GM19468 (cell line): ENCODE data around the gene CDCP1.

Experiments used
- ATAC-seq: cut with Tn5 transposase; IDR thresholded peaks from one replicate; pipeline ENCODE4 v1.9.1; 2021; ENCODE audit warnings: mild to moderate bottlenecking, moderate library complexity, moderate number of reproducible peaks; ENCODE audit not compliant: unreplicated experiment; ENCODE audit errors: extremely low read depth

CDCP1 gene, protein sequence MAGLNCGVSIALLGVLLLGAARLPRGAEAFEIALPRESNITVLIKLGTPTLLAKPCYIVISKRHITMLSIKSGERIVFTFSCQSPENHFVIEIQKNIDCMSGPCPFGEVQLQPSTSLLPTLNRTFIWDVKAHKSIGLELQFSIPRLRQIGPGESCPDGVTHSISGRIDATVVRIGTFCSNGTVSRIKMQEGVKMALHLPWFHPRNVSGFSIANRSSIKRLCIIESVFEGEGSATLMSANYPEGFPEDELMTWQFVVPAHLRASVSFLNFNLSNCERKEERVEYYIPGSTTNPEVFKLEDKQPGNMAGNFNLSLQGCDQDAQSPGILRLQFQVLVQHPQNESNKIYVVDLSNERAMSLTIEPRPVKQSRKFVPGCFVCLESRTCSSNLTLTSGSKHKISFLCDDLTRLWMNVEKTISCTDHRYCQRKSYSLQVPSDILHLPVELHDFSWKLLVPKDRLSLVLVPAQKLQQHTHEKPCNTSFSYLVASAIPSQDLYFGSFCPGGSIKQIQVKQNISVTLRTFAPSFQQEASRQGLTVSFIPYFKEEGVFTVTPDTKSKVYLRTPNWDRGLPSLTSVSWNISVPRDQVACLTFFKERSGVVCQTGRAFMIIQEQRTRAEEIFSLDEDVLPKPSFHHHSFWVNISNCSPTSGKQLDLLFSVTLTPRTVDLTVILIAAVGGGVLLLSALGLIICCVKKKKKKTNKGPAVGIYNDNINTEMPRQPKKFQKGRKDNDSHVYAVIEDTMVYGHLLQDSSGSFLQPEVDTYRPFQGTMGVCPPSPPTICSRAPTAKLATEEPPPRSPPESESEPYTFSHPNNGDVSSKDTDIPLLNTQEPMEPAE

DNA sequence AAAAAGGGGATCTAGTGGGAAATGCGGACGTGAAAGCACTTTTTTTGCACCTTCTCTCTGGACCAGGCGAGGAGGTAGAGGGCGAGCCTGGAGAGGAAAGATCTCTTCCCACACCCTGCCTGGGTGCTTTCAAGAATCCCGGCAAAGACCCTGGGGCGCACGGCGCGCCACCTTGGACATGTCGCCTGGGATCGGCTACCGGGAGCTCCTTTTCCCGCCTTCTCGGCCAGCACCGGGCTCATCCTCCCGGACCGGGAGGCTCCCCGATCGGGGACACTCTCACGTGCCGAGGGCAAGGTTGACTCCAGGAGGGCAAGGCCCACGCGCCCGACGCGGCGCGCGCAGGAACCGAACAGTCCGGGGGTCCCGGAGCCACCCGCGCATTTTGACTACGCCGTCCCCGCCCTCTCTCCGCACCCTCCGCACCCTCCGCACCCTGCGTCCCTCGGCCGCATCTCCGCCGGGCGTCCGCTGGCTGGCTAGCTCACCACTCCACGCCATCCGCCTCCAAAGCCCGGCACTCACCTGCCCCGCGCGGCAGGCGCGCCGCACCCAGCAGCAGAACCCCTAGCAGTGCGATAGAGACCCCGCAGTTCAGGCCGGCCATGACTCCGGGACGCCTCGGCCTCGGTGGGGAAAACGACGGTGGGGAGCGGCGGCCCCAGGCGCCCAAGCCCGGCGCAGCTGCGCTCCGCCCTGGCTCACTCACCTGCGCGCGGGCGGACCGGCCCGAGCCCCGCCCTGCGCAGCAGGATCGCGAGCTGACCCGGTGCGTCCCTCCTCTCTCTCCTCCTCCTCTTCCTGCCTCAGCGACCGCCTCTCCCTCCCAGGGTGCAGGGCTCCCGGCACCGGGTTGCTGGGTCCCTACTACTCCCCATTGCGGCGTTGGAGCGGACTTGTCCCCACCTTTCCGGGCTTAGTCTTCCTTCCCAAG lies at the start of gene CDCP1:
Gene CDCP1, minus strand, starts transcription at position 698 of the 934 bp plus-strand sequence. Its CDS starts 91 bp downstream, at position 607.
- ATAC-seq = no peak

DNA sequence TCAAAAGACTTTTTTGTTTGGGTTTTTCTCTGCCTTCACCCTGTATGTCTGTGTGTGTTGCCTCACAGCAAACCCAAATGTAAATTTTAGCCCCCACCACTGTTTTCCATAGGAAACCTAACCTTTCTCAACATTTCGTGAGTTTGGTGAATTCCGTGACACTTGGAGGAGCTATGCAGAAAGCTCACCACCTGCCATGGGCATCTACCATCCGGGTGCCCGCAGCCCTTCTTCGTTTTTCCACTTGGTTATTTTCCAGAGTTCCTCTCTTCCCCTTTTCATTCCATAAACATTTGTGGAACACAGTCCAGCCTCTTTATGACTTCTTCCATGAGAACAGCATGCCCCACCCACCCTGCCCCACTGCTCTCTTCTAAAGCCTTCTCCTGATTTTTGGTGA lies 48.6 kb upstream of the CDCP1 start:
- ATAC-seq = no peak

DNA sequence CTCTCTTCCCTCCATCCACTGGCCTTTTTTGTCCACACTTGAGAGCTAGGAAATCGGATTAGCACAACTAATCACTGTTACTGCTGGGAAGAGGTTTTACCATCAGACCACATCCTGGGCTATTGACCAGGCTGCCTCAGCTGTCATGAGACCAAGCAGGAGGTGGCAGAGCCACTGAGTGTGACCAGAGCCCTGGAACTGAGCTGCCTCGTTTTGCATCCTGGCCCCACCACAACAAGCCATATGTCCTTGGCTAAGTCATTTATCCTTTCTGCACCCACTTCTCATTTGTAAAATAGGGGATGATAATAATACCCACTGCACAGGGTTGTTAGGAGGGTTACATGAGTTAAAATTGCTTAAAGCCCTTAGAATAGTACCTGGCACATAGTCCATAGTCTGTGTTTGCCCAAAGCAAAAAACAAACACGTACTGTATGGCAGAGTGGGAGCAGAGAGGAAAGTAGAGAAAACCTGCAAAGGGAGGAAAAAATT lies 45.8 kb upstream of the CDCP1 start:
- no peak for ATAC-seq

DNA sequence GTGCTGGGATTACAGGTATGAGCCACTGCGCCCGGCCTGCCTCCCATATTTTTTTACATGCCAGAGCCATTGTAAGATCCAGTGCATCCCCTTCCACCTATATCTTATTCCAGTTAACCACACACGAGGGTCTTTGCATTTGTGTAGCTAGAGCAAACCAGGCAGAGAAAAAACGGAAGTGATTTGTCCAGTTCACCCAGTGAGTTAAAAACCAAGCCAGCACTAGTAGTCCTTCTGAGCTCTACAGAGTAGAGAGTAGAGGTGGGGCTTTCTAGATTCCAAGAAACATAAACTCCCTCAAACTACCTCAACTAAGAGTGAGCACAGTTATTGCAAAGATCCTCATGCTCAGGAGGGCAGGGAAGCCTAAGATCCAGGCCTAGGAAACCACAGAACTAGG lies 45.2 kb upstream of the CDCP1 start:
- ATAC-seq = no peak

DNA sequence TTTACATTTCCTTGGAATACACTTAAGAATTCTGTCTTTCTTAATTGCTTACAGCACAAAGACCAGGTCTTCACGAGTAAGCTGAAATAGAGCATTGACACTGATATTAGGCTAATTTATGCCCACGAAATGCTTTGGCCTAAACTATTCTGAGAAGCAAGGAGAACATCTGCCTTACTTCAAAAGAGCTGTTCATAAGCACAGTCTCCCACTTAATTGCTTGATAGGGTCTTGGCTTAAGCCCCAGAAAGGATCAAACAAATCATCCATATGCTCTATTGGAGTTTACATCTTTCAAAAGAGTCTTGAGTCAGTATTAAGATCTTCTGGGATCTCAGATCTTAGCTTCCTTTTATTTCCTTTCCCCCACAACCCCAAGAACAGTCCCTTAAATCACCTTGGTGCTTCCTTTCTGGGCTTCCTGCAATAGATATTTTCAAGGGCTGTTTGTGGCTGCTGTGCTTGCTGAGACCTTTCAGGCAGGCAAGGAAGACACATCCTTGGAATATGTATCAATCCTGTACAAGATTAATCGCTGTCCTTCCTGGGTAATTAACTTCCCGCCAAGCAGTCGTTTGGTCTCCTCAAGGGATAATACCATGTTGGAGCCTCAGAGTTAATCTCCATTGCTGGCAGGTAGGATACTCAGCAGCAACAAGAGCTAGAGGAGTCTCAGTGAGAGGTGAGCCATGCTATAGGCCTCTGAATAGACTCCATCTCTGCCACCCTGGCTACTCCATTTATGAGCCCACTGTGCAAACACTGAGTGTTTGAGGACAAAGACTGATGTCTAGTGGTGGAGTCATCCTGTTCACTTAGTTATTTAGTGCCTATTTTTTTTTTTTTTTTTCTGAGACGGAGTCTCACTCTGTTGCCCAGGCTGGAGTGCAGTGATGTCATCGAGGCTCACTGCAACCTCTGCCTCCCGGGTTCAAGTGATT lies 42.8 kb upstream of the CDCP1 start:
- ATAC-seq = no peak

- no peak for ATAC-seq
Observed at GRCh38 chr3:45187694-45188141, 41.5 kb upstream of the CDCP1 start.

DNA sequence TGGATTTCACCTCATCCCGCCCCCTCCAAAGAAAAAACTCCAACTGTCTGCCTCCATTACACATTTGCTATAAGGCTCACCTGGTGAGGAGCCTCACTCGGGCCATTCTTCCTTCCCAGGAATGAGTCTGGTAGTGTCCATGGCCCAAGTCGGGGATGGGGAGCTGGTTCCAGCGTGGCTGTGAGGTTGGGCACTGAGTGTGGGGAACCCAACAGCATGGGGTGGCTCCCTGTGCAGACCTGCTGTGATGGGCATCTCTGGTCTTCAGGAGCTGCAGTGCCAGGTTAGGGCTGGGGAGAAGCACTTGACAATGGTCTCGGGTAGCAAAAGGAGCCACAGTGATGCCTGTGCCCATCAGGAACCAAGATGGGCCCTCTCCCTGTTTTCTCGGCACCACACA lies 40.7 kb upstream of the CDCP1 start:
- no peak for ATAC-seq

DNA sequence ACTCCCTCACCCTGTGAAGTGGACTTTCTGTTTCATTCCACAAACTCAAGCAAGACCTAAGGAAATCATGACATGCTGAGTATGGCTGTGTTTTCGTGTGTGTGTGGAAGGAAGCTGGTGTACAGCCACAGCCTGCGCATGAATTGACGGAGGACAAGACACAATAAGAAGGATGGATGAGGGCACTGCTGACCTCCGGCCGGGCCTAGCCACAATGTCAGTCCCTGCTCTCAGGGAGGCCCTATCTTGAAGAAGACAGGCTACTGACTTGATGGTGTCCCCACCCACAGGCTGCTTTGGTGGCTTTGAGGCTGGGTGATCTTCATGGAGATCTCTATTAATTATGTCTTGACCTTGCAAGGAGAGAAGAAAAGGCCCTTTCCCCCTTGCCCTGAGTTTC lies 39.3 kb upstream of the CDCP1 start:
- ATAC-seq = no peak

GRCh38 chr3:45185052-45185451 lies 38.9 kb upstream of the CDCP1 start:
- ATAC-seq = no peak

DNA sequence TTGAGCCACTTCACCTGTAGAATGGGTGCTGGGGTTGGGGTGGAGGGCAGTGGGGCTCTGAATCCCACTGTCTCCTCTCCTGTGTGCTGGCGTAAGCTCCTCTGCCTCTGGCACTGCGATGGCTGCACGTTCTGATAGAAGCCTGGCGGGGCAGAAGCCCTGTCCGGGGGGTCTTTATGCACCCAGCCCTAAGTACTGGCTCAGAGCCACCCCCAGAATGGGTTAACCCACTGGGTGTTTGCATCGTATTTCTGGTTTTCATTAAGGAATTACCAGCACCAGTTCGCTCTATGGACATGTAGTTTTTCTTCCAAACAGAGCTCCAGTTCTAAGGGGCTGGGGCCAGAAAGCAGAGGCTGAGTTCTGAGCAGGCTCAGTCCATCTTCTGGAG lies 37.7 kb upstream of the CDCP1 start:
- ATAC-seq = no peak

- ATAC-seq = no peak
Observed at GRCh38 chr3:45182915-45183871, 37.0 kb upstream of the CDCP1 start.

GRCh38 chr3:45181496-45181895 lies 35.3 kb upstream of the CDCP1 start:
- no peak for ATAC-seq

DNA sequence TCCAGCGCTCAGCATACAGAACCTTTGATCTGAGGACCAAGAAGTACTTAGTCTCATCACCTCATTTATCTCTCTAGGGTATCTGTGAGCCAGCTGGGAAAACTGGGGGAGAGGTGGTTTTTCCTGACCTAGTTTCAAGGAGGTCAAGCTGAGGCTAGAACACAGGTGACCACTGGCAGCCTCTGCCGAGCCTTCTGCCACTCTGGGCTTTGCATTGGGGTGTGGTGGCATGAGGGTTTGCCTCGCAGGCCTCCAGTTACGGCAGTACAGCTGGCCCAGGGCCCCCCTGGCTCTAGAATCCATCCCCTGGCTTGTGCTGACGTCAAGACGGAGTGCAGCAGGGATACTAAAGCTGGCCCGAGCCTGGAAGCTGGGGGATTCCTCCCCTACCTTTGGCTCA lies 34.7 kb upstream of the CDCP1 start:
- no peak for ATAC-seq

DNA sequence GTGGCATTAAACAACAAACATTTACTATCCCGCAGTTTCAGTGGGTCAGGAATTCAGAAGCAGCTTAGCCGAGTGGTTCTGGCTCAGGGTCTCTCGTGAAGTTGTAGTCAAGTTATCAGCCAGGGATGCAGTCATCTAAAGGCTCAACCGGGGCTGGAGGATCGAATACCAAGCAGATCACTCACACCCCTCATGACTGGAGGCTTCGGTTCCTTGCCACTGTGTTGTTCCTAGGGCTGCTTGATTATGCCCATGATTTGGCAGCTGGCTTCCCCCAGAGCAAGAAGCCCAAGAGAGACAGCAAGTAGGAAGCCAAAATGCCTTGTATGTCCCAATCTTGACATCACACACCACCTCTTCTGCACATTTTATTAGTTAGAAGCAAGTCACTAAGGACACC lies 33.9 kb upstream of the CDCP1 start:
- ATAC-seq = no peak

- ATAC-seq = no peak
Observed at GRCh38 chr3:45179163-45179562, 33.0 kb upstream of the CDCP1 start.

DNA sequence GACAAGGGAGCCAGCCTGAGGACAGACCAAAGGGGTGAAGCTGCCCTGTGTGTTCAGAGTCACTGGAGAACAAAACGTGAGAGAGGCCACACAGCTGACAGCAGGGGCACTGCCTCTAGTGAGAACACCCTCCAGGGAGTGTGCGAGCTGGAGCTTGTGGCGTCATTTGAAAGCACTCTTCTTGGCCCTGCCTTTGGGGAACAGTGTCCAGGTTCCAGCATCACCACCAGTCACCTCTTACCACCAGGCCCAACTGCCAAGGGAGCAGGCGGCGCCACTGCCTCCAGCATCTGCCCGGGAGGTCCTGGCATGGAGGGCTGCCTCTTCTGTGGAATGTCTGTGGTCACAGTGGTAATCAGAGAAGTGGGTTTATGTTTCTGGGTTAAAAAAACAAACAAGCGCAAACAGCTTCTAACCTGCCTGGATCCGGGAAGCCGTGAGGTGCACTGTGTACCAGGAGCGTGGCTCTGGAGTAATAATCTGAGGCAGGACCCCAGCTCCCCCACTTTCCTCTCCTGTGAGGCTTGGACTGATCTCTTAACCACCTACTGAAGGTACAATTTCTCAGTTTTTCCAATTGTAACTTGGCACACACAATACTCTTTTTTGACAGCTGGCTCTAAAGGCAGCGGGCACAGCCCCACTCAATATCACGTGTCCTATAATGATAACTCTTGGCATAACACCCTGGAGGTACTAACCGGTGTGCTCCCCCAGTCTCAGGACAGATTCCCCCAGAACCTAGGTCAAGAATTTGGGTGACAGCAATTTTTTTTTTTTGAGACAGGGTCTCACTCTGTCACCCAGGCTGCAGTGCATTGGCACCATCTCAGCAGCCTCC lies 32.2 kb upstream of the CDCP1 start:
- no peak for ATAC-seq

DNA sequence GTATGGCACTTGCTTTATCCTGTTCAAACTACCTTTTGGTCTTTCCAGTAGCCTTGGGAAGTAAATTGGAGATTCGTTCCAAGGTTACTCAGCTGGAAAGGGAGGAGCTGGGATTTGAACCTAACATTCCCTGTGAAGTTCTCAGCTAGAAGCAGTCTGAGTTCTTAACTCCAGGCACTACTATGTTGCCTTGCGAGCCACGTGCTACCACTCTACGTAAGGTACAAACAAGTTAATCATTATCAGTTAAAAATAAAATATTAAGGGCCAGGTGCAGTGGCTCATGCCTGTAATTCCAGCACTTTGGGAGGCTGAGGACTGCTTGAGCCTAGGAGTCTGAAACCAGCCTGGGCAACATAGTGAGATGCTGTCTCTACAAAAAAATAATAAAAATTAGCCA lies 30.7 kb upstream of the CDCP1 start:
- no peak for ATAC-seq
